Stimulated activated CD8-positive, alpha-beta memory T cell treated with anti-CD3 and anti-CD28 coated beads, Interleukin-4, amount 100 ng/mL, for 1 hour (primary cell): Measurements from ENCODE around the gene TNRC6C.
"Not testable (repeated sequence)": the region's sequence is repeated elsewhere in the genome, so short reads cannot be mapped to it uniquely, and the experiment has no call there.

Experiments used
- DNase-seq, 2 donors: peaks; one replicate each; pipeline ENCODE4 v3.0.0-alpha.2; 2020; ENCODE audit warnings: low read depth in 2 of 2, low spot score in 1 of 2

The TNRC6C gene

GRCh38 chr17:78075545-78075944, 117.0 kb downstream of the TNRC6C start:
- no peak for DNase-seq

- DNase-seq = no peak
Measured at GRCh38 chr17:78079253-78079652, 120.8 kb downstream of the TNRC6C start.

GRCh38 chr17:78081551-78081950, 123.0 kb downstream of the TNRC6C start:
- no peak for DNase-seq

- DNase-seq = not testable (repeated sequence)
Measured at GRCh38 chr17:78082355-78082872, 123.9 kb downstream of the TNRC6C start.

- no peak for DNase-seq
Measured at GRCh38 chr17:78082988-78083387, 124.5 kb downstream of the TNRC6C start.

- no peak for DNase-seq
Measured at GRCh38 chr17:78086740-78087139, 128.2 kb downstream of the TNRC6C start.

- DNase-seq = no peak
Measured at GRCh38 chr17:78088529-78088928, 130.0 kb downstream of the TNRC6C start.

- DNase-seq = no peak
Measured at GRCh38 chr17:78089576-78090281, 131.2 kb downstream of the TNRC6C start.

- DNase-seq = no peak
Measured at GRCh38 chr17:78092794-78093324, 134.4 kb downstream of the TNRC6C start.

GRCh38 chr17:78095035-78095434, 136.5 kb downstream of the TNRC6C start:
- DNase-seq = no peak

- no peak for DNase-seq
Measured at GRCh38 chr17:78096093-78096492, 137.6 kb downstream of the TNRC6C start.

- no peak for DNase-seq
Measured at GRCh38 chr17:78101112-78101511, 142.6 kb downstream of the TNRC6C start.

- no peak for DNase-seq
Measured at GRCh38 chr17:78101542-78101941, 143.0 kb downstream of the TNRC6C start.

- no peak for DNase-seq
Measured at GRCh38 chr17:78103311-78103710, 144.8 kb downstream of the TNRC6C start.

- no peak for DNase-seq
Measured at GRCh38 chr17:78104540-78104941, 146.0 kb downstream of the TNRC6C start.

- no peak for DNase-seq
Measured at GRCh38 chr17:78105101-78105500, 146.6 kb downstream of the TNRC6C start.

GRCh38 chr17:78105551-78105950, 147.0 kb downstream of the TNRC6C start:
- DNase-seq = no peak

GRCh38 chr17:78106211-78106610, 147.7 kb downstream of the TNRC6C start:
- no peak for DNase-seq

- no peak for DNase-seq
Measured at GRCh38 chr17:78107457-78107856, 149.0 kb downstream of the TNRC6C start.

- DNase-seq = no peak
Measured at GRCh38 chr17:78107976-78108725, 149.6 kb downstream of the TNRC6C start.

GRCh38 chr17:78108726-78109488, 150.4 kb downstream of the TNRC6C start:
- no peak for DNase-seq

GRCh38 chr17:78109489-78109761, 150.9 kb downstream of the TNRC6C start:
- DNase-seq = no peak
